K562 (cell line): ENCODE results near the gene NLE1.

Source experiments
- JUN ChIP-seq, 2 experiments: sonication (generic) in 1 of 2; formaldehyde crosslinking in 1 of 2; IDR thresholded peaks; 2 replicates each; pipeline versions ENCODE4 v1.6.1 to v1.8.0; 2012 to 2022; ENCODE audit warnings: borderline replicate concordance in 2 of 2, mild to moderate bottlenecking in 2 of 2, improper control_type of control experiment in 1 of 2, low read depth in 1 of 2, low read length in 1 of 2, missing genetic modification reagents in 1 of 2
- MAX ChIP-seq: sonication (generic); formaldehyde crosslinking; IDR thresholded peaks from 2 replicates; pipeline ENCODE4 v1.9.0; 2022; ENCODE audit warnings: mild to moderate bottlenecking, missing genetic modification reagents
- MYNN ChIP-seq, 2 experiments: sonication (generic); formaldehyde crosslinking in 1 of 2; IDR thresholded peaks; 2 replicates each; pipeline versions ENCODE4 v1.5.0 to v1.6.1; 2016 to 2020; ENCODE audit warnings: antibody characterized with exemption in 1 of 2, missing genetic modification reagents in 1 of 2
- NKRF ChIP-seq: fragments of 450-650 bp; IDR thresholded peaks from 2 replicates; pipeline ENCODE4 v1.6.1; 2016; ENCODE audit warnings: borderline replicate concordance
- PKNOX1 ChIP-seq: fragments of 450-650 bp; IDR thresholded peaks from 2 replicates; pipeline ENCODE4 v1.6.1; 2016
- POLR2A ChIP-seq: fragments of 450-650 bp; conservative IDR thresholded peaks from 2 replicates; pipeline ENCODE4 v1.6.1; 2016
- SMARCA4 ChIP-seq: fragments of 450-650 bp; IDR thresholded peaks from 2 replicates; pipeline ENCODE4 v1.6.1; 2016
- SMARCE1 ChIP-seq: fragments of 450-650 bp; IDR thresholded peaks from 2 replicates; pipeline ENCODE4 v1.7.1; 2016; ENCODE audit warnings: mild to moderate bottlenecking

GRCh38 chr17:35161281-35161761, 19.2 kb upstream of the NLE1 start:
- no peak for TF ChIP-seq NKRF
- no peak for TF ChIP-seq POLR2A
- no peak for TF ChIP-seq SMARCA4
- TF ChIP-seq JUN (IDR thresholded peaks at IDR 0.05; ENCODE audit: borderline replicate concordance, low read depth, low read length): no peak
- TF ChIP-seq JUN (CRISPR knock-in tag; IDR thresholded peaks at IDR 0.05; ENCODE audit: borderline replicate concordance): no peak
- no peak for TF ChIP-seq MAX (CRISPR knock-in tag)
- no peak for TF ChIP-seq MYNN (IDR thresholded peaks at IDR 0.05)
- TF ChIP-seq MYNN (CRISPR knock-in tag; IDR thresholded peaks at IDR 0.05): no peak
- TF ChIP-seq PKNOX1: no peak
- no peak for TF ChIP-seq SMARCE1
